ENCODE measurements around the gene TEDC2. TPM values are rescaled to one million over a fixed set of nuclear protein-coding genes. Genes with fewer than 3 reads are reported as not detected.
"Not testable (repeated sequence)": the region's sequence is repeated elsewhere in the genome, so short reads cannot be mapped to it uniquely, and the experiment has no call there.

TEDC2 gene
- total RNA-seq, 2 donors from 2014 or later: 14.8 to 19.7 TPM

GRCh38 chr16:2429771-2430663, 29.9 kb upstream of the TEDC2 start:
- H3K4me3 Mint-ChIP-seq: peak overlapping the region; percentile 91
- no peaks in the 10 kb centered on the region for H3K9me3 Mint-ChIP-seq
- H3K36me3 Mint-ChIP-seq (ENCODE audit: low read depth): peaks cover 42% of the 10 kb centered on the region
- no peaks in the 10 kb centered on the region for H3K27me3 Mint-ChIP-seq
- ATAC-seq (replicated peaks): no peak
- H3K4me1 Mint-ChIP-seq: peaks cover 12% of the 10 kb centered on the region
- H3K27ac Mint-ChIP-seq: peak overlapping the region; percentile 78

GRCh38 chr16:2432286-2432685, 27.6 kb upstream of the TEDC2 start:
- peaks cover 58% of the 10 kb centered on the region for H3K36me3 Mint-ChIP-seq (ENCODE audit: low read depth)
- H3K4me3 Mint-ChIP-seq: no peak overlapping the region
- no peaks in the 10 kb centered on the region for H3K27me3 Mint-ChIP-seq
- H3K9me3 Mint-ChIP-seq: no peaks in the 10 kb centered on the region
- no peak overlapping the region for H3K27ac Mint-ChIP-seq
- no peak for ATAC-seq (replicated peaks)
- H3K4me1 Mint-ChIP-seq: peaks cover 12% of the 10 kb centered on the region

GRCh38 chr16:2432801-2433505, 27.0 kb upstream of the TEDC2 start:
- H3K27ac Mint-ChIP-seq: no peak overlapping the region

GRCh38 chr16:2435236-2435635, 24.7 kb upstream of the TEDC2 start:
- H3K4me1 Mint-ChIP-seq: peaks cover 11% of the 10 kb centered on the region
- H3K9me3 Mint-ChIP-seq; H3K27me3 Mint-ChIP-seq; H3K4me3 Mint-ChIP-seq; ATAC-seq (replicated peaks); H3K27ac Mint-ChIP-seq: not testable (repeated sequence)
- H3K36me3 Mint-ChIP-seq (ENCODE audit: low read depth): peaks cover 77% of the 10 kb centered on the region

More at GRCh38 chr16:2432801-2433505, 27.0 kb upstream of the TEDC2 start:
- Mint-ChIP-seq H3K36me3 (ENCODE audit: low read depth) (peaks cover 65% of the 10 kb centered on the region), H3K27me3 (no peaks in the 10 kb centered on the region), H3K4me1 (peaks cover 12% of the 10 kb centered on the region), H3K9me3 (no peaks in the 10 kb centered on the region), H3K4me3 (no peak overlapping the region)
- ATAC-seq (replicated peaks): no peak

GRCh38 chr16:2436110-2436509, 23.8 kb upstream of the TEDC2 start:
- peaks cover 68% of the 10 kb centered on the region for H3K36me3 Mint-ChIP-seq (ENCODE audit: low read depth)
- ATAC-seq (replicated peaks): no peak
- H3K4me1 Mint-ChIP-seq: peaks cover 3% of the 10 kb centered on the region
- no peak overlapping the region for H3K4me3 Mint-ChIP-seq
- no peaks in the 10 kb centered on the region for H3K9me3 Mint-ChIP-seq
- no peak overlapping the region for H3K27ac Mint-ChIP-seq
- H3K27me3 Mint-ChIP-seq: no peaks in the 10 kb centered on the region

GRCh38 chr16:2437032-2437790, 22.7 kb upstream of the TEDC2 start:
- no peak overlapping the region for H3K4me3 Mint-ChIP-seq
- H3K9me3 Mint-ChIP-seq: no peaks in the 10 kb centered on the region
- H3K27me3 Mint-ChIP-seq: no peaks in the 10 kb centered on the region
- no peak overlapping the region for H3K27ac Mint-ChIP-seq
- H3K36me3 Mint-ChIP-seq (ENCODE audit: low read depth): peaks cover 64% of the 10 kb centered on the region
- H3K4me1 Mint-ChIP-seq: peaks cover 3% of the 10 kb centered on the region
- ATAC-seq (replicated peaks): no peak

GRCh38 chr16:2438121-2438520, 21.8 kb upstream of the TEDC2 start:
- no peak overlapping the region for H3K27ac Mint-ChIP-seq
- peaks cover 58% of the 10 kb centered on the region for H3K36me3 Mint-ChIP-seq (ENCODE audit: low read depth)
- H3K27me3 Mint-ChIP-seq: no peaks in the 10 kb centered on the region
- H3K4me3 Mint-ChIP-seq: no peak overlapping the region
- no peak for ATAC-seq (replicated peaks)
- H3K9me3 Mint-ChIP-seq: no peaks in the 10 kb centered on the region
- H3K4me1 Mint-ChIP-seq: peaks cover 3% of the 10 kb centered on the region

GRCh38 chr16:2439598-2439997, 20.3 kb upstream of the TEDC2 start:
- no peaks in the 10 kb centered on the region for H3K27me3 Mint-ChIP-seq
- H3K36me3 Mint-ChIP-seq (ENCODE audit: low read depth): peaks cover 61% of the 10 kb centered on the region
- peak overlapping the region; percentile 40 for H3K27ac Mint-ChIP-seq
- no peak overlapping the region for H3K4me3 Mint-ChIP-seq
- H3K4me1 Mint-ChIP-seq: peaks cover 3% of the 10 kb centered on the region
- ATAC-seq (replicated peaks): no peak
- no peaks in the 10 kb centered on the region for H3K9me3 Mint-ChIP-seq

GRCh38 chr16:2441143-2441804, 18.6 kb upstream of the TEDC2 start:
- not testable (repeated sequence) for H3K27ac Mint-ChIP-seq; H3K27me3 Mint-ChIP-seq; ATAC-seq (replicated peaks); H3K4me3 Mint-ChIP-seq; H3K9me3 Mint-ChIP-seq; H3K4me1 Mint-ChIP-seq
- peaks cover 69% of the 10 kb centered on the region for H3K36me3 Mint-ChIP-seq (ENCODE audit: low read depth)

GRCh38 chr16:2443555-2443954, 16.4 kb upstream of the TEDC2 start:
- ATAC-seq (replicated peaks): no peak
- Mint-ChIP-seq H3K9me3 (no peaks in the 10 kb centered on the region), H3K4me3 (no peak overlapping the region), H3K27ac (no peak overlapping the region), H3K36me3 (ENCODE audit: low read depth) (peaks cover 69% of the 10 kb centered on the region), H3K27me3 (no peaks in the 10 kb centered on the region), H3K4me1 (peaks cover 3% of the 10 kb centered on the region)

- peaks cover 95% of the 10 kb centered on the region for H3K36me3 Mint-ChIP-seq (ENCODE audit: low read depth)
- no peaks in the 10 kb centered on the region for H3K9me3 Mint-ChIP-seq
- no peaks in the 10 kb centered on the region for H3K27me3 Mint-ChIP-seq
- ATAC-seq (replicated peaks): no peak
- no peak overlapping the region for H3K4me3 Mint-ChIP-seq
- no peaks in the 10 kb centered on the region for H3K4me1 Mint-ChIP-seq
- no peak overlapping the region for H3K27ac Mint-ChIP-seq
Measured at GRCh38 chr16:2447920-2448583, 11.9 kb upstream of the TEDC2 start.

- Mint-ChIP-seq H3K36me3 (ENCODE audit: low read depth) (peaks cover 95% of the 10 kb centered on the region), H3K27me3 (no peaks in the 10 kb centered on the region), H3K27ac (no peak overlapping the region), H3K4me3 (no peak overlapping the region), H3K4me1 (no peaks in the 10 kb centered on the region), H3K9me3 (no peaks in the 10 kb centered on the region)
- no peak for ATAC-seq (replicated peaks)
Measured at GRCh38 chr16:2449118-2449517, 10.8 kb upstream of the TEDC2 start.

- Mint-ChIP-seq H3K27ac (no peak overlapping the region), H3K36me3 (ENCODE audit: low read depth) (peaks cover 90% of the 10 kb centered on the region), H3K27me3 (no peaks in the 10 kb centered on the region), H3K4me1 (no peaks in the 10 kb centered on the region), H3K9me3 (no peaks in the 10 kb centered on the region), H3K4me3 (no peak overlapping the region)
- no peak for ATAC-seq (replicated peaks)
Measured at GRCh38 chr16:2450535-2450934, 9.4 kb upstream of the TEDC2 start.

- Mint-ChIP-seq H3K4me1 (no peaks in the 10 kb centered on the region), H3K27ac (no peak overlapping the region), H3K36me3 (ENCODE audit: low read depth) (peaks cover 90% of the 10 kb centered on the region), H3K9me3 (no peaks in the 10 kb centered on the region), H3K27me3 (no peaks in the 10 kb centered on the region), H3K4me3 (no peak overlapping the region)
- no peak for ATAC-seq (replicated peaks)
Measured at GRCh38 chr16:2450975-2451381, 8.9 kb upstream of the TEDC2 start.
